HPDE6-E6E7 (cell line): ENCODE measurements around the gene ADCY5.

Experiments used
- DNase-seq: peaks from one replicate; pipeline ENCODE4 v3.0.0; 2011; ENCODE audit warnings: missing footprints; ENCODE audit errors: extremely low spot score

The ADCY5 gene

GRCh38 chr3:123326531-123326930, 122.4 kb downstream of the ADCY5 start:
- DNase-seq, result no peak

GRCh38 chr3:123325766-123326256, 123.1 kb downstream of the ADCY5 start:
- no peak for DNase-seq

- no peak for DNase-seq
These were observed 123.8 kb downstream of the ADCY5 start for GRCh38 chr3:123324880-123325765.

GRCh38 chr3:123323781-123324180, 125.1 kb downstream of the ADCY5 start:
- DNase-seq, result no peak

- DNase-seq, result no peak
These were observed 126.0 kb downstream of the ADCY5 start for GRCh38 chr3:123322866-123323265.

- DNase-seq, result no peak
These were observed 127.1 kb downstream of the ADCY5 start for GRCh38 chr3:123321806-123322205.

GRCh38 chr3:123320221-123320620, 128.7 kb downstream of the ADCY5 start:
- no peak for DNase-seq

- DNase-seq, result no peak
These were observed 129.1 kb downstream of the ADCY5 start for GRCh38 chr3:123319760-123320159.

GRCh38 chr3:123318374-123318773, 130.5 kb downstream of the ADCY5 start:
- DNase-seq, result no peak

- DNase-seq, result no peak
These were observed 131.2 kb downstream of the ADCY5 start for GRCh38 chr3:123317716-123318115.

- no peak for DNase-seq
These were observed 133.7 kb downstream of the ADCY5 start for GRCh38 chr3:123315271-123315595.

- no peak for DNase-seq
These were observed 134.3 kb downstream of the ADCY5 start for GRCh38 chr3:123314359-123315270.

- no peak for DNase-seq
These were observed 135.0 kb downstream of the ADCY5 start for GRCh38 chr3:123313889-123314288.

GRCh38 chr3:123312331-123313265, 136.3 kb downstream of the ADCY5 start:
- DNase-seq, result no peak

- no peak for DNase-seq
These were observed 137.7 kb downstream of the ADCY5 start for GRCh38 chr3:123311201-123311600.

- no peak for DNase-seq
These were observed 138.1 kb downstream of the ADCY5 start for GRCh38 chr3:123310741-123311140.

GRCh38 chr3:123310186-123310585, 138.7 kb downstream of the ADCY5 start:
- DNase-seq, result no peak

- DNase-seq, result no peak
These were observed 141.8 kb downstream of the ADCY5 start for GRCh38 chr3:123307064-123307463.

- DNase-seq, result no peak
These were observed 143.7 kb downstream of the ADCY5 start for GRCh38 chr3:123305192-123305591.

- DNase-seq, result no peak
These were observed 144.8 kb downstream of the ADCY5 start for GRCh38 chr3:123303976-123304560.

- DNase-seq, result no peak
These were observed 145.9 kb downstream of the ADCY5 start for GRCh38 chr3:123302961-123303360.
